ENCODE results near the gene TM4SF18.
"Not testable (repeated sequence)": the region's sequence is repeated elsewhere in the genome, so short reads cannot be mapped to it uniquely, and the experiment has no call there.

Gene TM4SF18, protein sequence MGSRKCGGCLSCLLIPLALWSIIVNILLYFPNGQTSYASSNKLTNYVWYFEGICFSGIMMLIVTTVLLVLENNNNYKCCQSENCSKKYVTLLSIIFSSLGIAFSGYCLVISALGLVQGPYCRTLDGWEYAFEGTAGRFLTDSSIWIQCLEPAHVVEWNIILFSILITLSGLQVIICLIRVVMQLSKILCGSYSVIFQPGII

DNA sequence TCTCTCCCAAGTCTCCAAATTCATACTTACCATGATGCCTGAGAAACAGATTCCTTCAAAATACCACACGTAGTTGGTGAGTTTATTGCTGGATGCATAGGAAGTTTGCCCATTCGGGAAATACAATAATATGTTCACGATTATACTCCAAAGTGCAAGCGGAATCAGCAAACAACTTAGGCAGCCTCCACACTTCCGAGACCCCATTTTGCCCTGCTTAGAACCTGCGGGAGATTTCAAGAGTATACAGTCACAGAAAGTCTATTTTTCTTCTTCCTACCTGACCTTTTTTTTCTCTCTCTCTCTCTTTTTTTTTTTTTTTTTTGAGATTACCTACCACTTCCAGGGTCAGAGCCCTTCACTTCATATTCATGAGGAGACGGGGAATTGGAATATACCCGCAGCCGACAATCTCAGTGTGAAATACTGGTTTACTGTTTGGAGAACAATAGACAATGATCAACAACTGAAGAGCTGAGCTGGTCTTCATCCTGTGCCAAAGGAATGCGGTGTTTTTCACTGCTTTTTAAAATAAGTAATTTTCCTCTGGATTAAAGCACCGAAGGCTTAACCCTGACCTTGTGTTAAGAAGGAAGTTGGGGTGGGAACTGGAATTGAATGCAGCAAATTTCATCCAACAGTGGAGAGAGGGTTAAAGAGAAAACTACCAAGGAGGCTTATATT lies at the start of gene TM4SF18:
Gene TM4SF18, minus strand, starts transcription at position 461 of the 684 bp plus-strand sequence. Its CDS starts 254 bp downstream, at position 207.
- no peak for DNase-seq

- DNase-seq = no peak
Measured at GRCh38 chr3:149382518-149382917, 49.1 kb upstream of the TM4SF18 start.

GRCh38 chr3:149382101-149382467 lies 48.6 kb upstream of the TM4SF18 start:
- no peak for DNase-seq

- DNase-seq = no peak
Measured at GRCh38 chr3:149381173-149382100, 48.0 kb upstream of the TM4SF18 start.

DNA sequence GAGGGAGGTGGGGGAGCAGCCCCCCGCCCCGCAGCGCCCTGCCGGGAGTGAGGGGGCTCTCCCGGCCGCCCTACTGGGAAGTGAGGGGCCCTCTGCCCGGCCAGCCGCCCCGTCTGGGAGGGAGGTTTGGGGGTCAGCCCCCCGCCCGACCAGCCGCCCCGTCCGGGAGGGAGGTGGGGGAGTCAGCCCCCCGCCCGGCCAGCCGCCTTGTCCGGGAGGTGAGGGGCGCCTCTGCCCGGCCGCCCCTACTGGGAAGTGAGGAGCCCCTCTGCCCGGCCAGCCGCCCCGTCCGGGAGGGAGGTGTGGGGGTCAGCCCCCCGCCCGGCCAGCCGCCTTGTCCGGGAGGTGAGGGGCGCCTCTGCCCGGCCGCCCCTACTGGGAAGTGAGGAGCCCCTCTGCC lies 46.8 kb upstream of the TM4SF18 start:
- DNase-seq = not testable (repeated sequence)

DNA sequence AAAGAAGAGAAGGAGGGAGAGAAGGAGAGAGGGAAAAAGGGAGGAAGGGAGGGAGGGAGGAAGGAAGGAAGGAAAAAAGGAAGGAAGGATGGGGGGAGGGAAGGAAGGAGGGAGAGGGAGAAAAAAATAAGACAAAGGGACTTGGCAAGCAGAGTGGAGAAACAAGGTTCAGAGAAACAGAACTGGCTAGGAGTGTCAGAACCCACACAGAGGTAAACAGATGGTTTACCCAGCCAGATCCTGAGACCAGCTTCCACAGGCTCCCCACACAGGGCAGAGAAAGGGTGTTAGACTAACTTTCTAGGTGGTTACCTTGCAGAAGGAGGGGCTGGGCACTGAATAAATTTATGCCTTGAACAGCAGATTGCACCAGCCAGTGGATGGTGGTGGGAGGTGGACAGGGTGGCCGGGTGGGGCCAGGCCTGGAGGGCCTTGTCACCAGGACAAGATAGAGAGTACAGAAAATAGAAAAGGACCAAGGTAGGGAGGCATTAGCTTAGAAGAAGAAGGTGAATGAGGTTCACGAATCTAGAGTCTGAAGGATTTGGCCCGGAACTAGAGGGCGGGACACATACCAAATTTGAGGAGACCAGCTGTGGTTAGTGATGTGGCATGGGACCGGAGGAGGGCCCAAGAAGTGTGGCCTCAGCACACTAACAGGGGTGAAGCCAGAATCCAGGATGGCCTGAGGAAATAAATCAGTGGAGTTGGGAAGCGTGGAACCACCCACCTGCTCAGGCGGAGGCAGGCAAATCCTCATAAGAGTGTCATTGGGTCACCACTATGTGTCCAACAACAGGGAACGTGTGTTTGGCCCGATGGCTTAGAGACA lies 45.3 kb upstream of the TM4SF18 start:
- DNase-seq = no peak

- DNase-seq = no peak
Measured at GRCh38 chr3:149377408-149378364, 44.2 kb upstream of the TM4SF18 start, which contains the start of gene TM4SF1. TM4SF1 (minus strand) TSS chr3:149377649; CDS start chr3:149377547, 102 bp downstream.

- DNase-seq = no peak
Measured at GRCh38 chr3:149376718-149377407, 43.4 kb upstream of the TM4SF18 start.

DNA sequence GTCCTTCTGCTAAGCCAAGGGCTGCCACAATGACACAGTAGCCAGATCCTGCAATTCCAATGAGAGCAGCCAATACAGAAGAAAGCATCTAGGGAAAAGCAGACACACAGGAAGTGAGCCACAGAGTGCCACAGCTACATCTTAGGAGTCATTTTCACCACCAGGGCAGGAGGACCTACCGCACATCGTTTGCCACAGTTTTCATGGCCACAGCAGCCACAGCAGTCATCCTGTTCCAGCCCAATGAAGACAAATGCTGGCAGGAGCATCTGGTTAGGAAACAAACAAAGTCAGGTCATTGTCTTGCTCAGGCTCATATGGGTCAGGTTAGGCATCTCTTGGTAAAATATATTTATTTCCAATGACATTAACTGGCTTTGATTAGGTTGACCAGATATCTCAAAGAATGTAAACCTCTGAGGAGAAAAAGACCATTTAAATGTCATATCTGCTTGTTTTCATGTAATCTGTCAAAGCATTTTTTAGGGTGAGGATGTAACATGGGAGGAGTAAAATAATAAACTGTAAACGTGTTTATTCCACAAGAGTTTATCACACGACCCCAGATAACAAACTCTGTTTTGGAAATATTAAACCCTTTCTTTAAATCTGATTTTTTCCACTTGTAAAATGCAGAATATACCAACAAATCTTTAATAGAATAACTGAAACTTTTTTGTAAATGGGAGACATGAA lies 42.2 kb upstream of the TM4SF18 start:
- DNase-seq = no peak

GRCh38 chr3:149374793-149375500 lies 41.5 kb upstream of the TM4SF18 start:
- DNase-seq = no peak

DNA sequence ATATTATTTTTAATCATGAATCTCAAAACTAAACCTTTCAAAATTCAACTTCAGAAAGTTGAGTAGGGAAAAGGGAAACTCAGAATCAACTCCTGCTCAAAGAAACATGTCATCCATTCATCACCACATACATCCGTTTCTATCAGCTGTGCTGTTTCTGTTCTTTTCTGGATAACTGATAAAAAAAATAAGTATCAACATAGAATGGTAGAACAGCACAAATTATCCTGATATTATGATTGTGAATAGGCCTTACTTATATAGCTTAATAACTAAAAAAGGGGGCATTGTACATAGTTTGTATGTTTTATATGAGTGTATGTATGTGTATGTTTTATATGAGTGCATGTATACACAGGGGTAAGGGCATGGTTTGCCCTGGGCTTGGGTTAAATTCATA lies 41.0 kb upstream of the TM4SF18 start:
- DNase-seq = no peak

GRCh38 chr3:149373235-149374125 lies 40.0 kb upstream of the TM4SF18 start:
- no peak for DNase-seq

- no peak for DNase-seq
Measured at GRCh38 chr3:149371723-149372114, 38.3 kb upstream of the TM4SF18 start.

DNA sequence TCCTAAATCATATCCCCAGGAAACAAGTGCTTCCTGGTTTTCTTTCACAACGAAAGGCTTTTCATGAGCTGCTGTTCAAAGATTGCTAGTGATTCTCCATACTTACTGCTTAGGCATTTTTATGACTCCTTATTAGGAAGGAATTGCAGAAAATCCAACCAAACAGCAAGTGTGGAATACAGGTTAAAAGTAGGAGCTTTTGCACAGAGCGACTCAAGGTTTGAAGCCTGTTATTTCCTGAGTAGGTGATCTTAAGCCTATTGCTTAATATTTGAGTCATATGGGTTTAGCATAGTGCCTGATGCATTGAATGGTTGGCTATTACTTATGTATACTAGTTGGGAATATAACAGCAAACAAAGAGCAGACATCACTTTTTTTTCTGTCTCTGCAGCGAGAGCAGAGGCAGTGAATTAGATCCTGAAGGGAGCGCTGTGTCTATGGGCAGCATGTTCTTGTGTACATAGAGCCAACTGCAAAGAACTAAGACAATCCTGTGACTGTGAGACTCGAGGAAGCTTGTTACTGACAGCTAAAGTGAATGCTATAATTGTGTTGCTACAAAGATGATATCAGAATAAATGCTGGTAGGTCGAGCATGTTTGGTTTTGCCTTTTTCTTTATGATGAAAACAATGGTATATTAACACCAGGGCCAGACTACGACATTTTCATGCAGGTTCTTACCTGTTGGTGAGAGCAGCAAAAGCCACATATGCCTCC lies 37.7 kb upstream of the TM4SF18 start:
- no peak for DNase-seq

GRCh38 chr3:149369991-149370866 lies 36.8 kb upstream of the TM4SF18 start:
- no peak for DNase-seq

GRCh38 chr3:149368674-149369497 lies 35.5 kb upstream of the TM4SF18 start:
- no peak for DNase-seq
